ENCODE data around the gene LSM4.
"Not testable (repeated sequence)": the region's sequence is repeated elsewhere in the genome, so short reads cannot be mapped to it uniquely, and the experiment has no call there.

The LSM4 gene

DNA sequence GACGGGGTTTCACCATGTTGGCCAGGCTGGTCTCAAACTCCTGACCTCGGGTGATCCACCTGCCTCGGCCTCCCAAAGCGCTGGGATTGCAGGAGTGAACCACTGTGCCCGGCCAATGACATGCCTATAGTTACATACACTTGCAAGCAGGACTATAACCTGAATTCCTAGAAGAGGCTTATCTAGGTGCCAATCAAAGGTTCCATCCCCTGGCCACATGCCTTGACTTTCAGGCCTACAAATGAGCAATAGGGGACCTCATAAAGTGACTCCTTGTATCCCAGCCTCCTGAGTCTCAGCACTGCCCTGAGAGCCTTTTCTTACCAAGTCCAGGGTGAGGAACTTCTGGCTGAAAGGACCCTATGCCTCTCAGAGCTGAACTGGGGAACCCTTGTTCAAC, 3.9 kb upstream of the LSM4 start:
- Histone ChIP-seq H3K36me3 (ENCODE audit: low read length) (no peaks in the 10 kb centered on the region), H3K9me2 (replicated peaks; ENCODE audit: insufficient read depth, low read length) (no peaks in the 10 kb centered on the region), H2AFZ (ENCODE audit: low read depth, low read length, severe bottlenecking) (no peak overlapping the region), H4K20me1 (ENCODE audit: low read depth, low read length) (no peaks in the 10 kb centered on the region), H3K27ac (ENCODE audit: low read depth, low read length) (no peak overlapping the region), H3K4me3 (ENCODE audit: insufficient read depth, low read length, poor library complexity, severe bottlenecking) (no peak overlapping the region), H3K9me3 (ENCODE audit: insufficient read depth, low read length) (no peaks in the 10 kb centered on the region), H3K9ac (ENCODE audit: low read length) (no peak overlapping the region), H3K79me2 (ENCODE audit: insufficient read depth, low read length) (peaks cover 10% of the 10 kb centered on the region), H3K4me2 (ENCODE audit: low read depth, low read length, poor library complexity, severe bottlenecking) (no peak overlapping the region), H3F3A (ENCODE audit: insufficient read depth) (peaks cover 11% of the 10 kb centered on the region), H3K27me3 (ENCODE audit: low read length) (no peaks in the 10 kb centered on the region)
- TF ChIP-seq EZH2phosphoT487 (conservative IDR thresholded peaks at IDR 0.05; ENCODE audit: low read length): no peak
- TF ChIP-seq, protein P1, sequence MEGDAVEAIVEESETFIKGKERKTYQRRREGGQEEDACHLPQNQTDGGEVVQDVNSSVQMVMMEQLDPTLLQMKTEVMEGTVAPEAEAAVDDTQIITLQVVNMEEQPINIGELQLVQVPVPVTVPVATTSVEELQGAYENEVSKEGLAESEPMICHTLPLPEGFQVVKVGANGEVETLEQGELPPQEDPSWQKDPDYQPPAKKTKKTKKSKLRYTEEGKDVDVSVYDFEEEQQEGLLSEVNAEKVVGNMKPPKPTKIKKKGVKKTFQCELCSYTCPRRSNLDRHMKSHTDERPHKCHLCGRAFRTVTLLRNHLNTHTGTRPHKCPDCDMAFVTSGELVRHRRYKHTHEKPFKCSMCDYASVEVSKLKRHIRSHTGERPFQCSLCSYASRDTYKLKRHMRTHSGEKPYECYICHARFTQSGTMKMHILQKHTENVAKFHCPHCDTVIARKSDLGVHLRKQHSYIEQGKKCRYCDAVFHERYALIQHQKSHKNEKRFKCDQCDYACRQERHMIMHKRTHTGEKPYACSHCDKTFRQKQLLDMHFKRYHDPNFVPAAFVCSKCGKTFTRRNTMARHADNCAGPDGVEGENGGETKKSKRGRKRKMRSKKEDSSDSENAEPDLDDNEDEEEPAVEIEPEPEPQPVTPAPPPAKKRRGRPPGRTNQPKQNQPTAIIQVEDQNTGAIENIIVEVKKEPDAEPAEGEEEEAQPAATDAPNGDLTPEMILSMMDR (IDR thresholded peaks at IDR 0.05; ENCODE audit: insufficient read depth, low read length, poor library complexity, severe bottlenecking): no peak

GRCh38 chr19:18324373-18324731, 1.5 kb upstream of the LSM4 start:
- H3K9ac ChIP-seq (ENCODE audit: low read length); H2AFZ ChIP-seq (ENCODE audit: low read depth, low read length, severe bottlenecking); H3K27ac ChIP-seq (ENCODE audit: low read depth, low read length); H3K9me3 ChIP-seq (ENCODE audit: insufficient read depth, low read length); H3K27me3 ChIP-seq (ENCODE audit: low read length); H3K4me2 ChIP-seq (ENCODE audit: low read depth, low read length, poor library complexity, severe bottlenecking); H3K9me2 ChIP-seq (replicated peaks; ENCODE audit: insufficient read depth, low read length); H3K4me3 ChIP-seq (ENCODE audit: insufficient read depth, low read length, poor library complexity, severe bottlenecking); H3K36me3 ChIP-seq (ENCODE audit: low read length); H4K20me1 ChIP-seq (ENCODE audit: low read depth, low read length): not testable (repeated sequence)
- Histone ChIP-seq H3K79me2 (ENCODE audit: insufficient read depth, low read length) (peaks cover 34% of the 10 kb centered on the region), H3F3A (ENCODE audit: insufficient read depth) (peaks cover 11% of the 10 kb centered on the region)

GRCh38 chr19:18322318-18322758, 538 bp downstream of the LSM4 start:
- H3K36me3 ChIP-seq (ENCODE audit: low read length): no peaks in the 10 kb centered on the region
- no peaks in the 10 kb centered on the region for H4K20me1 ChIP-seq (ENCODE audit: low read depth, low read length)
- H3K9me2 ChIP-seq (replicated peaks; ENCODE audit: insufficient read depth, low read length): no peaks in the 10 kb centered on the region
- H3K9me3 ChIP-seq (ENCODE audit: insufficient read depth, low read length): no peaks in the 10 kb centered on the region
- H3K27me3 ChIP-seq (ENCODE audit: low read length): no peaks in the 10 kb centered on the region
- H3K9ac ChIP-seq (ENCODE audit: low read length): peak overlapping the region; percentile 90
- TF ChIP-seq, protein P1 (IDR thresholded peaks at IDR 0.05; ENCODE audit: insufficient read depth, low read length, poor library complexity, severe bottlenecking): peak; percentile 45
- no peak for TF ChIP-seq EZH2phosphoT487 (conservative IDR thresholded peaks at IDR 0.05; ENCODE audit: low read length)
- peak overlapping the region; percentile 65 for H3K4me3 ChIP-seq (ENCODE audit: insufficient read depth, low read length, poor library complexity, severe bottlenecking)
- H3K27ac ChIP-seq (ENCODE audit: low read depth, low read length): peak overlapping the region; percentile 71
- no peak overlapping the region for H2AFZ ChIP-seq (ENCODE audit: low read depth, low read length, severe bottlenecking)
- H3F3A ChIP-seq (ENCODE audit: insufficient read depth): peaks cover 11% of the 10 kb centered on the region
- peaks cover 45% of the 10 kb centered on the region for H3K79me2 ChIP-seq (ENCODE audit: insufficient read depth, low read length)
- peak overlapping the region; percentile 94 for H3K4me2 ChIP-seq (ENCODE audit: low read depth, low read length, poor library complexity, severe bottlenecking)

- Histone ChIP-seq H3K27me3 (ENCODE audit: low read length) (no peaks in the 10 kb centered on the region), H3K9ac (ENCODE audit: low read length) (peak overlapping the region; percentile 90), H3F3A (ENCODE audit: insufficient read depth) (peaks cover 11% of the 10 kb centered on the region), H2AFZ (ENCODE audit: low read depth, low read length, severe bottlenecking) (no peak overlapping the region), H4K20me1 (ENCODE audit: low read depth, low read length) (no peaks in the 10 kb centered on the region), H3K9me2 (replicated peaks; ENCODE audit: insufficient read depth, low read length) (no peaks in the 10 kb centered on the region), H3K4me2 (ENCODE audit: low read depth, low read length, poor library complexity, severe bottlenecking) (peak overlapping the region; percentile 94), H3K4me3 (ENCODE audit: insufficient read depth, low read length, poor library complexity, severe bottlenecking) (peak overlapping the region; percentile 65), H3K9me3 (ENCODE audit: insufficient read depth, low read length) (no peaks in the 10 kb centered on the region), H3K36me3 (ENCODE audit: low read length) (no peaks in the 10 kb centered on the region), H3K27ac (ENCODE audit: low read depth, low read length) (peak overlapping the region; percentile 71), H3K79me2 (ENCODE audit: insufficient read depth, low read length) (peaks cover 45% of the 10 kb centered on the region)
- TF ChIP-seq EZH2phosphoT487 (conservative IDR thresholded peaks at IDR 0.05; ENCODE audit: low read length): no peak
- TF ChIP-seq, protein P1 (IDR thresholded peaks at IDR 0.05; ENCODE audit: insufficient read depth, low read length, poor library complexity, severe bottlenecking): no peak
Observed at GRCh38 chr19:18321734-18322102, 1.2 kb downstream of the LSM4 start.
